DOHH2 (cell line): Measurements from ENCODE around the gene OXSR1.

Experiments used
- CTCF ChIP-seq: fragments of 200-600 bp; sonication (generic); IDR thresholded peaks from one replicate; pipeline ENCODE4 v1.5.1; 2014; ENCODE audit warnings: antibody characterized with exemption, mild to moderate bottlenecking, low read depth, low read length; ENCODE audit not compliant: poor library complexity, severe bottlenecking
- EZH2phosphoT487 ChIP-seq: fragments of 200-600 bp; sonication (generic); IDR thresholded peaks from 2 replicates; pipeline ENCODE4 v1.6.1; 2017; ENCODE audit warnings: borderline replicate concordance, mild to moderate bottlenecking, antibody characterized with exemption, low read length, moderate library complexity, mixed read lengths

GRCh38 chr3:38253704-38254103, 88.4 kb downstream of the OXSR1 start:
- no peak for TF ChIP-seq CTCF
- no peak for TF ChIP-seq EZH2phosphoT487
